Brain microvascular endothelial cell (primary cell): ENCODE measurements around the gene EIF4G1.
A peak's percentile ranks its signal among the peaks of the same experiment; 100 is the strongest.

ENCODE experiments used
- DNase-seq: peaks from one replicate; pipeline ENCODE4 v3.0.0-alpha.2; 2020
- H3K27ac ChIP-seq: fragments of 250-450 bp; sonication (Bioruptor Pico); 2 replicates; pipeline ENCODE4 v1.5.1; 2020; ENCODE audit warnings: mild to moderate bottlenecking, moderate library complexity
- H3K27me3 ChIP-seq: fragments of 250-450 bp; sonication (Bioruptor Pico); replicated peaks from 2 replicates; pipeline ENCODE4 v1.5.1; 2020; ENCODE audit warnings: mild to moderate bottlenecking
- H3K36me3 ChIP-seq: fragments of 250-450 bp; sonication (Bioruptor Pico); replicated peaks from 2 replicates; pipeline ENCODE4 v1.5.1; 2020; ENCODE audit warnings: mild to moderate bottlenecking
- H3K4me3 ChIP-seq: 2 replicates; pipeline ENCODE4 v1.5.1; 2011; ENCODE audit warnings: low read depth, mild to moderate bottlenecking, control low read depth, low read length, moderate library complexity
- CTCF ChIP-seq: IDR thresholded peaks from 2 replicates; pipeline ENCODE4 v1.5.1; 2011; ENCODE audit warnings: low read depth, mild to moderate bottlenecking, moderate library complexity, low read length, control low read depth, inconsistent platforms; ENCODE audit errors: missing control alignments
- in situ Hi-C: cut with HindIII; loops from 2 replicates; pipeline ENCODE4 v1.10.0; 2017; ENCODE audit warnings: low sequenced_read_pairs, low pct_ligation_motif_present

EIF4G1 gene

GRCh38 chr3:184341925-184342324 lies 27.5 kb downstream of the EIF4G1 start:
- in situ Hi-C loops = no loop called here
- H3K36me3 ChIP-seq = no peaks in the 10 kb centered on the region
- H3K27me3 ChIP-seq = no peaks in the 10 kb centered on the region
- H3K27ac ChIP-seq = no peak overlapping the region
- no peak overlapping the region for H3K4me3 ChIP-seq
- no peak for TF ChIP-seq CTCF
- DNase-seq = no peak

- in situ Hi-C loops = no loop called here
- no peaks in the 10 kb centered on the region for H3K36me3 ChIP-seq
- no peaks in the 10 kb centered on the region for H3K27me3 ChIP-seq
- no peak for DNase-seq
- H3K27ac ChIP-seq = no peak overlapping the region
- TF ChIP-seq CTCF = no peak
- H3K4me3 ChIP-seq = no peak overlapping the region
Measured at GRCh38 chr3:184343200-184343876, 28.9 kb downstream of the EIF4G1 start.

DNA sequence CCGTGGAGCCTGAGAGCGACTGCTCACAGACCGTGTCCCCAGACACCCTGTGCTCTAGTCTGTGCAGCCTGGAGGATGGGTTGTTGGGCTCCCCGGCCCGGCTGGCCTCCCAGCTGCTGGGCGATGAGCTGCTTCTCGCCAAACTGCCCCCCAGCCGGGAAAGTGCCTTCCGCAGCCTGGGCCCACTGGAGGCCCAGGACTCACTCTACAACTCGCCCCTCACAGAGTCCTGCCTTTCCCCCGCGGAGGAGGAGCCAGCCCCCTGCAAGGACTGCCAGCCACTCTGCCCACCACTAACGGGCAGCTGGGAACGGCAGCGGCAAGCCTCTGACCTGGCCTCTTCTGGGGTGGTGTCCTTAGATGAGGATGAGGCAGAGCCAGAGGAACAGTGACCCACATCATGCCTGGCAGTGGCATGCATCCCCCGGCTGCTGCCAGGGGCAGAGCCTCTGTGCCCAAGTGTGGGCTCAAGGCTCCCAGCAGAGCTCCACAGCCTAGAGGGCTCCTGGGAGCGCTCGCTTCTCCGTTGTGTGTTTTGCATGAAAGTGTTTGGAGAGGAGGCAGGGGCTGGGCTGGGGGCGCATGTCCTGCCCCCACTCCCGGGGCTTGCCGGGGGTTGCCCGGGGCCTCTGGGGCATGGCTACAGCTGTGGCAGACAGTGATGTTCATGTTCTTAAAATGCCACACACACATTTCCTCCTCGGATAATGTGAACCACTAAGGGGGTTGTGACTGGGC lies 30.3 kb downstream of the EIF4G1 start:
- H3K36me3 ChIP-seq = no peaks in the 10 kb centered on the region
- TF ChIP-seq CTCF = no peak

DNA sequence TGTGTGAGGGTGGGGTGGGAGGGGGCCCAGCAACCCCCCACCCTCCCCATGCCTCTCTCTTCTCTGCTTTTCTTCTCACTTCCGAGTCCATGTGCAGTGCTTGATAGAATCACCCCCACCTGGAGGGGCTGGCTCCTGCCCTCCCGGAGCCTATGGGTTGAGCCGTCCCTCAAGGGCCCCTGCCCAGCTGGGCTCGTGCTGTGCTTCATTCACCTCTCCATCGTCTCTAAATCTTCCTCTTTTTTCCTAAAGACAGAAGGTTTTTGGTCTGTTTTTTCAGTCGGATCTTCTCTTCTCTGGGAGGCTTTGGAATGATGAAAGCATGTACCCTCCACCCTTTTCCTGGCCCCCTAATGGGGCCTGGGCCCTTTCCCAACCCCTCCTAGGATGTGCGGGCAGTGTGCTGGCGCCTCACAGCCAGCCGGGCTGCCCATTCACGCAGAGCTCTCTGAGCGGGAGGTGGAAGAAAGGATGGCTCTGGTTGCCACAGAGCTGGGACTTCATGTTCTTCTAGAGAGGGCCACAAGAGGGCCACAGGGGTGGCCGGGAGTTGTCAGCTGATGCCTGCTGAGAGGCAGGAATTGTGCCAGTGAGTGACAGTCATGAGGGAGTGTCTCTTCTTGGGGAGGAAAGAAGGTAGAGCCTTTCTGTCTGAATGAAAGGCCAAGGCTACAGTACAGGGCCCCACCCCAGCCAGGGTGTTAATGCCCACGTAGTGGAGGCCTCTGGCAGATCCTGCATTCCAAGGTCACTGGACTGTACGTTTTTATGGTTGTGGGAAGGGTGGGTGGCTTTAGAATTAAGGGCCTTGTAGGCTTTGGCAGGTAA lies 31.1 kb downstream of the EIF4G1 start:
- peak; percentile 53 for DNase-seq
- H3K36me3 ChIP-seq = no peaks in the 10 kb centered on the region
- H3K4me3 ChIP-seq = no peak overlapping the region
- TF ChIP-seq CTCF = peak; percentile 78
- in situ Hi-C loops = no loop called here
- H3K27ac ChIP-seq = no peak overlapping the region
- no peaks in the 10 kb centered on the region for H3K27me3 ChIP-seq

More for the DNA sequence above, 30.3 kb downstream of the EIF4G1 start:
- no peak overlapping the region for H3K4me3 ChIP-seq
- no peaks in the 10 kb centered on the region for H3K27me3 ChIP-seq
- no peak overlapping the region for H3K27ac ChIP-seq
- in situ Hi-C loops = no loop called here
- no peak for DNase-seq

DNA sequence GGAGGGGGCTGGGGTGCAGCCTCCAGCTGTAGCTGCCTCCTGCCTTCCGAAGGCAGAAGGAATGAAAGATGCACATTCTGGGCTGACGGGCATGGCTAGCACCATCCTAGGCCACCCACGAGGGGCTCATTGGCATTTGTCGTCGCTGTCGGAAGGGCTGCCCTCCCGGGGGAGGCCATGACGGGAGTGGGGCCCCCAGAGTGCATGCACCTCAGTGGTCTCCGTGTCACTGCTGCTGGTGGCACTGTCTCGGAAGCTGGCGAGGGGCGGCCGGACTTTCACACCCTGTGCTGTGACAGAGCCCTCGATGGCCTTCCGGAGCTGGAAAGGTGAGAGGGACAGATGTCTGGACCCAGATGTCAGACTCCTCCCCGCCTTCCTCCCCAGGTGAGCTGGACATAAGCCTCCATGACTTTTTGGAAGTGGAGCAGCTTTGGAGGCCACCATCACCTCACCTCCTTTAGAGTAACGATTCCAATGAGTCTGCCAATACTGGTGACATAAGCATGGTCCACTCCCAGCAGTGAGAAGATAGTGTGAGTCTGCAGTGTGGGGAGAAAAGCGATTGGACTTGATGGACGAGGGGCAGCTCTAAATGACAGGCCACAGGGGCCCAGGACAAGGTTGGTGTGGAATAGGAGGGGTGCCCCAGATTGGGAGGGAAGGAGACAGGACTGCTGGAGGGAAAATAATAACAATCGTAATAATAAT lies 32.2 kb downstream of the EIF4G1 start:
- no peak for DNase-seq
- Histone ChIP-seq H3K27ac (no peak overlapping the region), H3K4me3 (no peak overlapping the region), H3K36me3 (no peaks in the 10 kb centered on the region), H3K27me3 (no peaks in the 10 kb centered on the region)
- in situ Hi-C loops = no loop called here
- TF ChIP-seq CTCF = no peak
